Stimulated activated CD4-positive, alpha-beta T cell treated with anti-CD3 and anti-CD28 coated beads, Interleukin-15, amount 100 ng/mL, for 1 hour (primary cell): ENCODE data around the gene EXOC1.

ENCODE experiments used
- DNase-seq, 2 donors: peaks; one replicate each; pipeline ENCODE4 v3.0.0-alpha.2; 2020; ENCODE audit warnings: low read depth in 1 of 2, low spot score in 1 of 2

Gene EXOC1

DNA sequence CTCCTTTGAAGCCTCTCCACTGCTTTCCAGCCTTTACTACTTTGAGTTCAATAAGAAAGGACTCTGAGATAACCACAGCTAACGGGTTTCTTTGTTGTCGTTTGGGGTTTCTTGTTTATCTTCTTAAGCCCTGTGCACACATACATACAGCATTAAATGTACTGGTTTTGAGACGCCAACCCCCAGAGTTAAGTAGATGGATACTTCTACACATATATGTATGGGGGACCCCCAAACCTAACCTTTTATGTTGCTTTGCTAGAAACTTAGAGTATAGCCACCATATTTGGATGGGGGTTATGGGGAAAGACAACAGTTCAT is 96.0 kb downstream of the EXOC1 start:
- no peak for DNase-seq

DNA sequence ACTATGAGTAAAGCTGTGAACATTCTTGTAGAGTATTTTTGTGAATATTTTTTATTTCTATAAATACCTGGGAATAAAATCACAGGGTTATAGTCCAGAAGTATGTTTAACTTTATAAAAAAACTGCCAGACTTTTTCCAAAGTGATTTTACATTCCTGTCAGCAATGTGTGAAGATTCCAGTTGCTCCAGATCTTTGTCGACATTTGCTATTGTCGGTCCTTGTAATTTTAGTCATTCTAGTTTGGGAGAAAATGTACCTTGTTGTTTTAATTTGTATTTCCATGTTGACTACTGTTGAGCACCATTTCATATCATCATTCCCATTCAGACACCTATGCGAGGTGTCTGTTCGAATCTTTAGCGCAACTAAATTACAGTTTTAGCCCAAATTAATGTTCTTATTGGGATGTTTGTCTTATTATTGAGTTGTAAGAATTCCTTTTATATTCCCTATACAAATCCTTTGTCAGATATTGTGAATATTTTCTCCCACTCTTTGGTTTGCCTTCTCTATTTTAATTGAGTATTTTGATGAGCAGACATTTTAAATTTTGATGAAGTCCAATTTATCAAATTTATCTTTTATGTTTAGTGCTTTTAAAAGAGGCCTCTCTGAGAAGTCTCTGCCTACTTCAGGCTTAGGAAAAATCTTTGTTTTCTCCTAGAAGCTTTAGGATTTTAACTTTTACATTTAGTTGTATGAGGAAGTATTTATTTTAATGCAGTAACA is 97.9 kb downstream of the EXOC1 start:
- DNase-seq: no peak
